Measurements from ENCODE around the gene ZNF672.
A peak's percentile ranks its signal among the peaks of the same experiment; 100 is the strongest.
"Not testable (repeated sequence)": the region's sequence is repeated elsewhere in the genome, so short reads cannot be mapped to it uniquely, and the experiment has no call there.

Gene ZNF672

DNA sequence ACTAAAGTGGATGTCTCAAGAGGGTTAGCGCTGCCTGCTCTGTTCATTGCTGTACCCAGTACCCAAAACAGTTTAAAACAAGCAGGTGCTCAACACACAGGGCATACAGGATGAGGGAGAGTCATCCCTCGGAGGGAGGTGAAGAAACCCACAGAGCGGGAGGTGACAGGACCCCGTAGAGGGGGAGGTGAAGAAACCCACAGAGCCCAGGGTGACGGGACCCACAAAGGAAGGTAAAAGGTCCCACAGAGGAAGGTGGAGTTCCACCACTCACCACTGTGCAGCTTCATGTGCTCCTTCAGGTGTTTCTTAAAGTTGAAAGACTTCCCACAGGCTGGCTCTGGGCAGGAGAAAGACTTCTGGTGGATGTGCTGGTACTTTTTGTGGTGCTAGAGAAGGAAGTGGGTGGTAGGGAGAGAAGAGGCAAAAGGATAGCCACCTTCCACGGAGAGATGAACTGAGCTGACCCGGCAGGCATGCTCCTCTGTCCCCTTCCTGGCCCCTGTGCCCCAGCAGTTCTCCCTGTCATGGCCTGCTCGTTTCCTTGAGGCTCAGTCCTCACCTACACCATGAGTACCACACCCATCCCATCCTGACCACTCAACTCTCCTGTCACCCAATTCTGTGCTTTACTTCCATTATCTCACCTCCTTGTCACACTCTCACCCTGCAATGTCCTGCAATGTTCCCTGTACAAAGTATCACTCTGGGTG is 15.8 kb downstream of the ZNF672 start:
- DNase-seq (ENCODE audit: low spot score) = no peak

DNA sequence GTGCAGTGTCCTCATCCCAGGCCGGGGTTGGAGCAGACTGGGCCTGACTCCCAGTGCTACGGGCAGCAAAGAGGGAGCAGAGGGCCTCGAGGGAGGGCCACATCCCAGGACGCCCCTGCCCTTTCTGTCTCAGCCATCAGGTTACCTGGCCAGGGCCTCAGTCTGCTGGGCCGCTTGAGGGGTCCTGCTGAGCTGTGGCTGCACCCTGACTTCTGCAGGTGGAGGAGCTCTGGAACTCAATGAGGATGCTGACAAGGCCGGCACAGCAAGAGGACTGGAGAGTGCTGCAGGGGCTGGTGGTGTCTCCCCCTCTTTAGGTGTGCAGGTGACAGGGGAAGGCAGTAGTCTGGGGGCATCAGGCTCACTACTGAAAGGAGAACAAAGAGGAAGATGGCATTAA is 17.6 kb downstream of the ZNF672 start:
- no peak for DNase-seq (ENCODE audit: low spot score)

DNA sequence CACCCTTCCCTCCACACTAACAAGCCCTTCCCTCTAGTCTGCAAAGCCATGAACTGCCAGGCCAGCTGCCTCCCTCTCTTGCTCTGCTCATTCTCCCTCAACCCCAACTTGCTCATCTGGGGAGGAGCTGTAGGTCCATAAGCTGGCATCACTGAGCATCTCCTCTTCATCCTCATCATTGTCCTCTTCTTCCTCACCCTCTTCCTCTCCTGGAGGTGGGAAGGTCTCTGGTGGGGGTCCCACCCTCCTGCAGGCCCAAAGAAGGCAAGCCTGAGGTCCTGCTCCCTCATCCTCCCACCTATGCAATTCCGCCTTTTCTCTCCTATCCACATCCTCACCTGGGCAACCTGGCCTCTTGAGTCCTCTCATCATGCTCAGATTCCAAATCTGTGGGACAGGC is 18.2 kb downstream of the ZNF672 start:
- DNase-seq (ENCODE audit: low spot score) = no peak

DNA sequence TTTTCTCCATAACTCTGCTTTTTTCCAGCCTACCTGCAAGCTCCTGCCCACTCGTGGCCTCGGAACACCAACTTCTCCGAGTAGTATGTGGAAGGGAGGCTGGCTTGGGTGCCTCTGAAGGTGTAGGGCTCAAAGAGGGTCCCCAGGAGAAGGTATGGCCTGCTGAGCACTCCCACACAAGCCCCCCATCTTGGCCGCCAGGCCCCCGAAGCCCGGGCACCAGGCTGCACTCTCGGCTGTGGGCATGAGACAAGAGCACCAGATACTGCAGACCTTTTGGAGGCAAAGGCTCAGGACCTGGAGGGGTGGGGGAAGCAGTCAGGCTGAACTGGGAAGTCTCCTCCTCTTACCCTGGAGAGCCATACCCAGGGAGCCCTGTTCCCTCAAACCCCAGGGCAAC is 19.2 kb downstream of the ZNF672 start:
- no peak for DNase-seq (ENCODE audit: low spot score)

DNA sequence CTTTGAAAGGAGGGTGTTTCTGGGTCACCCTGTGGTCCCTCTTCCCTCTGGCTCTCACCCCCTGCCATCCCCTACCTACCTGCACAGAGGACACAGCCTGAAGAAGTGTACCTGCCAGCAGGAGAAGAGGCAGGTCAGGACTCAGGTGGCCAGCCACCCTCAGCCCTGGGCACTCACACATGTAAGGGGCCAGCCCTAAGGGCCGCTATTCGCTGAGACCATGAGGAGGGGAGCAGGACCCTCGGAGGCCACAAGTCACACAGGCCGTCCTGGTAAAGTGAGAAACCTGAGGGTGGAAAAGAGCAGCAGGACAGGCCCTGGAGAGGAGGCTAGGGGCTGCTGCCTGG is 19.7 kb downstream of the ZNF672 start:
- no peak for DNase-seq (ENCODE audit: low spot score)

DNA sequence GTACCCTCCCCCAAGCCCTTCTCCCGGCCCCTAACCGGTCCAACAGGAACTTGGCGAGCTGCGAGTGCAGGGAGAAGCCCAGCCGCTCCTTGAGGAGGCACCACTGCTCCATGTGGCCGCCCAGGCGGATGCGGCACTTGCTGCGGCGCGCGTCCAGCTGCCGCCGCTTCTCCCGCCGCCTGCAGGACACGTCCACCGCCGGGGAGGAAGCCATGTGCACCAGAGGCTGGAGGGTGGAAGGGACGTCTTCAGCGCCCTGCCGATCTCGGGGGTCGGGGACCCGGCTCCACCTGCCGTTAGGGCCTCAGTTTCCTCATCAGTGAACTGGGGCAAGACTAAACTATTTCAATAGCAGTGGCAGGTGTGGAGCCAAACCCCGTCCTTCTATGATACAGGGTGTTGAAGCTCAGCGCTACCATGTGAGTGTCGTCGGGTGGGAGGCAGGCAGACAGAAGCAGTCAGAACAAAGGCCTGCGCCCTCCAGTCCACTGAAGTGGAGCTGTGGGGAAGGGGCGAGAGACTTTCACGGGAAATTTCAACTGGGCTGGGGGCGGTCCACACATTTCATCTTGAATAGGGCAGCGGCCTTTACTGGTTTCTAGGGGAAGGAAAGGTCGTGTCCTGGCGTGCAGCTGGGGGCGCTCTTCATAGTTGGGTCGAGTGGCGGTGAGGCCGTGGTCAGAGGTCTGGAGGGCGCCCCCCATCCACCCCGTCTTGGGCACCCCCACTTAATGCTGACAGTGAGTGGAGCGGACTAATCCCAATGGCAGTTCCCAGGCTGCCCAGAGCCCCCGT is 20.3 kb downstream of the ZNF672 start:
- DNase-seq (ENCODE audit: low spot score) = peak; percentile 67

DNA sequence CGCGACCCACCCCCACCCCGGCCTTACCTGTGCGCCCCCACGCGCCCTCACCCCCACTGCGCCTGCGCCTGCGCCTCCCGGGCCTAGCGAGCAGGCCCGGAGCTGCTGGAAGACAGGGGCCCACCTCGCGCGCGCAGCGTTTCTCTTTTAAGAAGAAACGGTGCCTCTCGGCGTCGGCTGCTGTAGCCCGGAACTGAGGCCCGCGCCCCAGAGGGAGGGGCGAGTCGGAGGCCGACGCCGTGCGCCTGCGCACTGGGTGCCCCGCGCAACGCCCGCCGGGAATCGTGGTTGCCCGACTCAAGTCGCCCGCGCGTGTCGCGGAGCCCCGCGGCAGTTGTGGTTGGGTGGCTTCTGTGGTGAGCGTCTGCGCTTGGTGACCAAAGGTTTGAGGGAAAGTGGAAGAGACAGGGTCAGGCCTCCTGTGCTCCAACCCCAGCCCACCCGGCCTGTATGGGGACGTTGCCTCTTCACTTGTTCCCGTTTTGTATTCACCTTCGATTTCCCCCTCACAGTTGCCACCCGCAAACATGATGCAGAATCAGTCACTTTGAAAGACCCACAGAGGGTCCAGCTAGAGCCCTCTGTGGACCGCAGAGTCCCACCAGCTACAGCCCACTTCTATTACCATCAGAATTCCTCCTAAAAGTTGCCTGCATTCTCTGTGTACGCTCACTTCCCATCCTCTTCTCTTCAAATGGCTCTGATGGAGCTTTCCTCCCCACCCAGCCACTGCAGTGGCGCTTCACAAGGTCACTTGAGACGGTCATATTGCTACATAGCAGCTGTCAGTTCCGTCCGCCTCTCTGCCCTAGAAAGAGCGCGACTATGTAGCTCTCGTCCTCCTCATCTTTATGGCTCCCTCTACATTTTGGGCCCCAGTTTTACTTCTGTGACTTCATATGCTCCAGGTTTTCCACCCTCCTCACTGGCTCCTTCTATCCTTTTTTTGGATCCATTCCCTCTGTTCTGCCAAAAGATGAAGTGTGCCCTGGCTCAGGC is 21.2 kb downstream of the ZNF672 start, which contains the start of gene ZNF692:
TSS of gene ZNF692 (minus strand) at position 195 of the 999 bp plus-strand sequence. CDS start 776 bp downstream, outside the sequence.
- peak; percentile 97 for DNase-seq (ENCODE audit: low spot score)

DNA sequence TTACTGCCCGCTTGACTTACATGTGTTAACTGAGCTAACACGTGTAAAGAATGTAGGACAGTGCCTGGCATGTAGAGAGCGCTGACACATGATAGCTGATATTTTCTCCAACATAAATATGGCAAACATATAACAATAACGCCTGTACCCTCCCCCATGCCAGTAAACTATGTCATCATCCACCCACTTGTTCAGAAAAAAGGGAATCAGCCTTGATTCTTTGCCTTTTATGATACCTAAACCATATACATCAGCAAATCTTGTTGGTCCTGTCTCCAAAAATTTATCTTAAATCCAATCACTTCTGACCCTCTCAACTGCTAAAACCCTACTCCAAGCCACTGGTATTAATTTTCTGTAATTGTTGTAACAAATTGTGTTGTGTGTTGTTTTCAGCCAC is 22.0 kb downstream of the ZNF672 start:
- no peak for DNase-seq (ENCODE audit: low spot score)

DNA sequence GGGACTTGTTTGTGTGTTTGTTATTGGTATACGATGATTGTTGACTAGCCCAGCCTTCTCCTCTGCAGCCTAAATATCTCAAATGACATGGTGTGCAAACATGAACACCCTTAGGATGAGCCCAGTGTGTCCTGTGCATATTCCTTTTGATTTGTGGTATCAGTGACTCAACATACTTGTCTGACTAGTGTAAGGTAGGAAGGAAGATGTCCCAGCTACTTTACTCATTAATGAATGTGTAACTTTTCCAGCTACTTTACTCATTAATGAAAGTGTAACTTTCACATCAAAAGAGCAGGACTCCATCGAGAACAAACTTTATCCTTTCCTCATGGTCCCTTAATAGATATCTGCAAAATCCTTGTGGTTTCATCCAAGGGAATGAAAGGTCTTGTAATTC is 23.6 kb downstream of the ZNF672 start:
- no peak for DNase-seq (ENCODE audit: low spot score)

DNA sequence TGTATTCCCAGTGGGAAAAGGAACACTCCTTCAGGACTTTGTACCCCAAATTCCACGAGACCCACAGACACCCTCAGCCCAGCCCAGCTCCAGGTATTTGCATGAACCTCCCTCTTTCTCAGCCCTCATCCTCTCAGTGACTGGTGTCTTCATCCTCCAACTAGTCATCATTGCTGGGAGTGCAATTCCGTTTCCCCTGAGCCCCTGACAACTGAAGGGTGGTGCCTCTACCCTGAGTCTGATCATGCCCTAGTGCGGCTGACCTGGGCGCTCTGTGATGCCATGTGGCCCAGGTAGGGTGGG is 24.6 kb downstream of the ZNF672 start:
- DNase-seq (ENCODE audit: low spot score) = no peak

DNA sequence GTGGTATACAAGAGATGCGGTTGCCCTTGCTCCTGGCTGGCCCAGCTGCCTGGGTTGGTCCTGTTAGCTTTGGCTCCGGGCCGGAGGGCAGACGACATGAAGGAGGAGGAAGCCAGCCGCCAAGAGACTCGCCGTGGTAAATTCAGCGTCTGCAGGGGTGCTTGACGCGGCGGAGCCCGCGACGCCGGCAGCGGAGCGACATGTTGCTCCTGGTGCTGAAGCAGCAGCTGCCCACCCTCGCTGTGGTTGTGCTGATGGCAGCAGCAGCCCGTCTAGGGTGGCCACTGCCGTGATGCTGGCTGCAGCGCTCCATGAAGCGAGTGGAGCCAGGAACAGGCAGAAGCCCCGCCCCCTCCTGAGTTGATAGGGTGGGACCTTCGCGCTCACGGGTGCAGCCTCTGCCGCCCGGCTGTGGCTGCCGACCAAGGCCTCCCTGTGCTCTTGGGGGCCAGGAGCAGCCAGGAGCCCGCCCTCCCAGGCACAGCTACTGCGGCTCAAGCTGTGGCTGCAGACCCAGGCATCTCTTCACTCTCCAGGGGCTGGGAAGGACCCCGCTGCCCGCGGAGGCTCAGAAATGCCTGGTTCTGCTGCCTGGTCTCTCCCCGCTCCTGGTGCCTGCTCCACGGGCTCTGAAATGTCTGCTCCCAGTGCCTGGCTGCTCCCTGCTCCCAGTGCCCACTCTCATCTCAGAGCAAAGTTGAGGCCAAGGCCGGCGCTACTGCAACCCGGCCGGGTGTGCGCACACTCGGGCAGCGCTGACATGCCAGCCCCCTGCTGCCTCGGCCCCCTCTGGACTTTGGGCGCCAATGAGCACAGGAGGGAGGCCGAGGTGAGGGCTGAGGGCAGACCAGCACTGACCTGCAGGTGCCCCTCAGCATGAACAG is 25.2 kb downstream of the ZNF672 start:
- DNase-seq (ENCODE audit: low spot score) = peak; percentile 85

DNA sequence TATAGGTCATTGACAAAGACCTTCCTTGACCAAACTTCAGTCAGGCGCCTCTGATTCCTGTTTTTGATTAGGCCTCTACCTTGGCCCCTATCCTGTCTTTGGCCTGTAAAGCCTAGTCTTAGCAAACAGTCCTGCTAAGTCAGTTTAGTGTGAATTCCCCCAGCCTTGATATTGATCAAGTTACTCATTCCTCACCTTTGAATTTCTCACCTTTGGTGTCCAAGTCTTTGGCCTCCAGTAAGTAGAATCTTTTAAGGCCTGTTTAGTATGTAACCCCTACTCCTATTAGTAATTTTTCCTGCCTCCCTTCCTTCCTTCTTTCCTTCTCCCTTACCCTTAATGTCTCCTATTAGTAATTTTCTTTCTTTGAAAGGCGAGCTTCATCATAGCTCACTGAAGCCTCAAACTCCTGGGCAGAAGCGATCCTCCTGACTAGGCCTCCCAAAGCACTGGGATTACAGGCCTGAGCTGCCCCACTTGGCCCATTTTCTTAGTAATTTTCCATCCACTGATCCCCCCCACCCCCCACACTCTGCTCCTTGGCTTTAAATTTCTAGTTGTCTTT is 33.9 kb downstream of the ZNF672 start:
- DNase-seq (ENCODE audit: low spot score) = no peak

DNA sequence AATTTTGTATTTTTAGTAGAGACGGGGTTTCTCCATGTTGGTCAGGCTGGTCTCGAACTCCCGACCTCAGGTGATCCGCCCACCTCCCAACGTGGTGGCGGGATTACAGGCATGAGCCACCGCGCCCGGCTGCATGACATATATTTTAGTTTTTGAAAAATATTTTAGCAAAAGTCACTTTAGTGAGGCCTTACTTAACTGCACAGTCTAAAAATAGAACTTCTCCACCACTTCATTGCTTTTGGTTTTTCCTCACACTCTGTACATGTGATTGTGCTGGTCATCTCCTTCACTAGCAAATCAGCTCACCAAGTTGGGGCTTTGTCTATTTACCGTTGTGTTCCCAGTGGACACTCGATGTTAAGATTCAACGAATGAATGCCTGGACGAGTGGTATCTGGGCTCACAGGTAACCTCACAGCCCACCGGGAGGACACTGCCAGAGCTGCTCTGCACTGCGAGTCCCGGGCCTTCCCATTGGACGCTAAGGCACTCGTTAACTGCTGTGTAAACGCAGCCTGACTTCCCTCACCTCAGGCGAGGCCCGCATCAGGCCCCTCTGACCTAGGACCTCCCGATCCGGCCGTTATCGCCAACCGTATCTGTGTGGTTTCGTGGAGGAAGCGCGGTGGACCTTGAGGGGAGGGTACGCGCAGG is 34.9 kb downstream of the ZNF672 start:
- DNase-seq (ENCODE audit: low spot score) = peak; percentile 61

DNA sequence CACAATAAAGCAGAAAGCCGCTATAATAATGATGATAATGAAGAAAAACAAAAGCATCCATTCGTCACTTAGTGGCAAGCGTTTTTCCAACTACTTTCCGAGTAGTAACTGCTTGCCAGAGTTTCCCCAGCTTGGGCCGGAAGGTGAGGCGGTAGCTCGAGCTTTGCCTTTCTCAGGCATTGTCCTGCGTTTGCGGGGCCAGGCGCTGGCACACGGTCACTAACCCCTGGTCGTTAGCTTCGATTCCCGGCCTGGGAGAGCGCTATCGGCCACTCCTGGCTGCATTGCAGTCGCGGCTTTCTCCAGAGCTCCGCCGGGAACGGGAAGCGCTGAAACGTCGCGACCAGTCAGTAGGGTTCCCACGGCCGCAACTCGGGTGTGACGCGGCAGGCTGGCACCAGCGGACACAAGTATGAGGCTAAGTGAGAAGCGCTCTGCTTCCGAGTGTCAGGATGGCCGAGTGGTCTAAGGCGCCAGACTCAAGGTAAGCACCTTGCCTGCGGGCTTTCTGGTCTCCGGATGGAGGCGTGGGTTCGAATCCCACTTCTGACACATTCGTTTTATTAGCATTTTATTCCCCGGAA is 35.5 kb downstream of the ZNF672 start:
- DNase-seq (ENCODE audit: low spot score) = peak; percentile 95

DNA sequence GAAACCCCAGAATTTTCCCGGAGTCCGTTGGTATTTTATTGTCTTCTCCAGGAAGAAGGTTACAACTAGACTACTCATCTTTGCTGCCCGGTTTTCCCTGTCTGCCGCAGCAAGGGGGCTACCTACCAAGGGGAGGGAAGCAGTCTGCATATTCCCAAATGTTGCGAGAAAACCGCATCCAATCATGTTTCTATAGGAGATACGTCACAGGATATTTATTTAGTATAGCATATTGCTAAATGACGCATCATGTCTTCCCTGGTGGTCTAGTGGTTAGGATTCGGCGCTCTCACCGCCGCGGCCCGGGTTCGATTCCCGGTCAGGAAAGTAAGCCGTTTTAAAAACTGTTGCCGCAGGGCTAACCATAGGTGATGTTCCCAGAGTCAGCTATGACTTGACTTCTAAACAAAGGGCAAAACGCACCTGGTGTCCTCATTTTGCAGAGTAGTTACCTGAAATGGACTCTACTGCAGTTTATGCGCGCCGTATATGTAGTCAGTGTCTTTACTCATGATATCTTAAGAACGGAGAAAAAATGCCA is 36.0 kb downstream of the ZNF672 start:
- DNase-seq (ENCODE audit: low spot score) = peak; percentile 91

DNA sequence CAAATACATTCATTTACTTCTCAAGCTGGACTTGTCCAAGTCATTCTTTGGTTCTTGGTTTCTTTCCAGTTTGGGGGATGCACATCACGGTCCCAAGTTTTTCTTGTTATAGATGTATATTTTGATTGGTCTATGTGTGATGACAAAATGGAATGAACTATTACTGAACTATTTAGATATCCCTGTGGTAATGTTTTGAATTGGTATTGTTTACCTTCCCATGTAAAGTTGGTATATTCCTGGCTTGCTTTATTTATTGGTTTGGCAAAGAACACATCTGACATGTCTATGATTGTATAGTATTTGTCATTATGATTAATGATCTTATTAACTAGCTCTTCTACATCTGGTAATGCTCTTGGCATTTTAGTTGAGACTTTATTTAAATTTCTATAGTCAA is 43.2 kb downstream of the ZNF672 start:
- DNase-seq (ENCODE audit: low spot score) = no peak

DNA sequence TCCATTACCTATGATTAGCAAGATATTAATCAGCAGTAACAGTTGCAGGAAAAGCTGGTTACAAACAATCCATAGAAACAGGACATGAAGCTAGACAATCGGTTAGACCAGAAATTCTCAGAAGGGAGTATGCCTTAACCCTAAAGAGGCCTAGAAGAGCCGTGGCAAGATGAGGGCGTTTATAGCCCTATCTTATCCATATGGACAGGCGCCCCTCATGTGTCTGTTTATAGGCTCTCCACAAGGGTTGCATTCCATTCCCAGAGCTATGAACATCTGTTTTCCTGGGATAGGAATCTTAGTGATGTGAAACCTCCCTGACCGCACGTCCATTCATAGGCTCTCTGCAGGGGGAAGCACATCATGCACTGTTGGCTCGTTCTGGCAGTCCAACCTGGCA is 44.4 kb downstream of the ZNF672 start:
- not testable (repeated sequence) for DNase-seq (ENCODE audit: low spot score)

DNA sequence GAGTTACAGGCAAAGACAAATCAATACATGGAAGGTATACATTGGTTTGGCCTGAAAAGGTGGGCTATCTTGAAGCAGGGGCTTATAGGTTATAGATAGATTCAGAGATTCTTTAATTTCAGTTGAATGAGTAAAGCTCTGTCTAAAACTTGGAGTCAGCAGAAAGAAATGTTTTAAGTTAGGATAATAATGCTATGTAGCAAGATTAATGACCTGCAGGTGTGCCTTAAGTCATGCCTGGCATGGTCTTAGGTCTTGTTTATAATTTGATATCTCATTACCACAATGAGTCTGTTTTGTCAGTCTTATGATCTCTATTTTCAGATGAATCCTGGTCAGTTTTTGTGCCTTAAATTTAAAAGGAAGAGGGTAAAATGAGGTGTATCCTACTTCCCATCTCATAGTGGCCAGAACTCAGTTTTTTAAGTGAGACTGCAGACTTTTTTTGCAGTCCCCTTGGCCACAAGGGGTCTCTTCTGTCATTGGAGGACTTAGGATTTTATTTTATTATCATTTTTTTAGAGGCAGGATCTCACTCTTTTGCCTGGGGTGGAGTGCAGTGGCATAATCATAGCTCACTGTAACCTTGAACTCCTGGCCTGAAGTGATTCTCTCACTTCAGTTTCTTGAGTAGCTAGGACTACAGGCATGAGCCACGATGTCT is 46.7 kb downstream of the ZNF672 start:
- DNase-seq (ENCODE audit: low spot score) = no peak

DNA sequence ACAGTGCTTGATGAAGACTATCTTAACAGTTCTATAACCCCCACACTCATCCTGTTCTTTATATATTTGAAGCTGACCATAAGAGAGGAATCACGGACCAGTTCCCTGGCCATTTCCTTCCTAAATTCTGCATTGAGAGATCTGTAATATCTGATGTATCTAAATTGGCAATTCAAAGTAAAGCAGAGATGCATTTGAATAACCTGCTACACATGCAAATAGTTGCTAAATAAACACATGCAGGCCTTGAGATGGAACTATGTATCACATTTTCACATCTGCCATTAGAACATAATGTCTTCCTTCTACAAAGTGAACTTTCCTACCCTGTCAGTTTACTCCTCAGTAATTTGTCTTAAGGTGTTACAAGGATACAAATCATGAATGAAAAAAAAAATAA is 47.6 kb downstream of the ZNF672 start:
- no peak for DNase-seq (ENCODE audit: low spot score)

Data from hematopoietic multipotent progenitor cell treated with erythropoietin and hydrocortisone succinate and interleukin-3 and kit ligand, for 15 days (in vitro differentiated cells).